Smooth muscle cell (in vitro differentiated cells): Measurements from ENCODE around the gene GPC5. TPM values are rescaled to one million over a fixed set of nuclear protein-coding genes. Genes with fewer than 3 reads are reported as not detected.

ENCODE experiments used
- DNase-seq: peaks from one replicate; lab custom pipeline; 2025; ENCODE audit not compliant: unreplicated experiment; lab: John Stamatoyannopoulos, UW
- H2AFZ ChIP-seq: fragments of 200-600 bp; sonication (generic); 2 replicates; pipeline ENCODE4 v1.6.0; 2016; ENCODE audit warnings: antibody characterized with exemption, low read depth, mild to moderate bottlenecking
- H3F3A ChIP-seq: fragments of 200-600 bp; sonication (generic); 2 replicates; pipeline ENCODE4 v1.6.0; 2017; ENCODE audit warnings: antibody characterized with exemption, low read depth
- H3K27ac ChIP-seq: fragments of 200-600 bp; sonication (generic); 2 replicates; pipeline ENCODE4 v1.5.1; 2016; ENCODE audit warnings: low read depth, mild to moderate bottlenecking
- H3K27me3 ChIP-seq: fragments of 200-600 bp; sonication (generic); 2 replicates; pipeline ENCODE4 v1.6.1; 2016; ENCODE audit warnings: low read depth, mild to moderate bottlenecking
- H3K36me3 ChIP-seq: fragments of 200-600 bp; sonication (generic); 2 replicates; pipeline ENCODE4 v1.5.1; 2016; ENCODE audit warnings: low read depth
- H3K4me1 ChIP-seq: fragments of 200-600 bp; sonication (generic); 2 replicates; pipeline ENCODE4 v1.5.1; 2016; ENCODE audit warnings: low read depth
- H3K4me2 ChIP-seq: fragments of 200-600 bp; sonication (generic); 2 replicates; pipeline ENCODE4 v1.6.0; 2016; ENCODE audit warnings: mild to moderate bottlenecking
- H3K4me3 ChIP-seq: fragments of 200-600 bp; sonication (generic); 2 replicates; pipeline ENCODE4 v1.5.1; 2016; ENCODE audit warnings: mild to moderate bottlenecking
- H3K79me2 ChIP-seq: fragments of 200-600 bp; sonication (generic); 2 replicates; pipeline ENCODE4 v1.6.0; 2016; ENCODE audit warnings: low read depth, mild to moderate bottlenecking
- H3K9ac ChIP-seq: fragments of 200-600 bp; sonication (generic); 2 replicates; pipeline ENCODE4 v1.6.0; 2016; ENCODE audit warnings: low read depth
- H3K9me3 ChIP-seq: fragments of 200-600 bp; sonication (generic); replicated peaks from 2 replicates; pipeline ENCODE4 v1.5.1; 2016; ENCODE audit warnings: low read depth
- H4K20me1 ChIP-seq: fragments of 200-600 bp; sonication (generic); 2 replicates; pipeline ENCODE4 v1.6.0; 2016; ENCODE audit warnings: low read depth
- CTCF ChIP-seq: fragments of 200-600 bp; sonication (generic); IDR thresholded peaks from 2 replicates; pipeline ENCODE4 v1.5.1; 2017; ENCODE audit warnings: borderline replicate concordance, mild to moderate bottlenecking, antibody characterized with exemption; ENCODE audit not compliant: insufficient read depth, poor library complexity, severe bottlenecking
- WGBS: methylation state at CpG from one replicate; pipeline ENCODE4 v1.1.7; 2016; ENCODE audit warnings: low lambda C conversion rate; 5-methylcytosine and 5-hydroxymethylcytosine counted together
- polyA plus RNA-seq: library from polyadenylated mRNA; unstranded; fragments of >200 nt; fragmentation: Nextera tagmentation; extraction: Ambion mirVana; gene quantifications from 2 replicates; pipeline ENCODE4 v1.2.1, GENCODE V29; 2016
- total RNA-seq: library from RNA; depleted of rRNA; stranded (reverse); fragments of >200 nt; gene quantifications from 2 replicates; pipeline ENCODE4 v1.2.3, GENCODE V29; 2014

GPC5 gene
- total and polyA plus RNA-seq, 2 experiments from 2014 or later: 0.99 to 1.0 TPM

- Histone ChIP-seq H3K9ac (no peak overlapping the region), H3K9me3 (no peaks in the 10 kb centered on the region), H3K27ac (no peak overlapping the region), H3F3A (no peaks in the 10 kb centered on the region), H4K20me1 (no peaks in the 10 kb centered on the region), H2AFZ (no peak overlapping the region), H3K4me1 (no peaks in the 10 kb centered on the region), H3K36me3 (no peaks in the 10 kb centered on the region), H3K4me2 (no peak overlapping the region), H3K27me3 (no peaks in the 10 kb centered on the region), H3K79me2 (no peaks in the 10 kb centered on the region), H3K4me3 (no peak overlapping the region)
- DNase-seq: no peak
- 31% methylated on average over 5 of the region's 5 CpGs for WGBS
- no peak for TF ChIP-seq CTCF
Observed at GRCh38 chr13:92590503-92590908, 1192.1 kb downstream of the GPC5 start.

GRCh38 chr13:92591117-92591516 is 1192.7 kb downstream of the GPC5 start:
- no peak for DNase-seq
- WGBS: 74% methylated on average over 5 of the region's 5 CpGs

GRCh38 chr13:92592757-92593156 is 1194.3 kb downstream of the GPC5 start:
- no peaks in the 10 kb centered on the region for H3K79me2 ChIP-seq
- no peak overlapping the region for H3K27ac ChIP-seq
- no peaks in the 10 kb centered on the region for H3K27me3 ChIP-seq
- H3F3A ChIP-seq: no peaks in the 10 kb centered on the region
- H4K20me1 ChIP-seq: no peaks in the 10 kb centered on the region
- H3K4me2 ChIP-seq: no peak overlapping the region
- TF ChIP-seq CTCF: no peak
- 85% methylated on average over 7 of the region's 7 CpGs for WGBS
- DNase-seq: no peak
- no peaks in the 10 kb centered on the region for H3K9me3 ChIP-seq
- H3K9ac ChIP-seq: no peak overlapping the region
- no peaks in the 10 kb centered on the region for H3K4me1 ChIP-seq
- H3K4me3 ChIP-seq: no peak overlapping the region
- H3K36me3 ChIP-seq: no peaks in the 10 kb centered on the region
- no peak overlapping the region for H2AFZ ChIP-seq

More at GRCh38 chr13:92591117-92591516, 1192.7 kb downstream of the GPC5 start:
- no peak for TF ChIP-seq CTCF
- Histone ChIP-seq H3K27ac (no peak overlapping the region), H3F3A (no peaks in the 10 kb centered on the region), H3K4me3 (no peak overlapping the region), H3K9me3 (no peaks in the 10 kb centered on the region), H2AFZ (no peak overlapping the region), H4K20me1 (no peaks in the 10 kb centered on the region), H3K4me2 (no peak overlapping the region), H3K27me3 (no peaks in the 10 kb centered on the region), H3K36me3 (no peaks in the 10 kb centered on the region), H3K4me1 (no peaks in the 10 kb centered on the region), H3K79me2 (no peaks in the 10 kb centered on the region), H3K9ac (no peak overlapping the region)

- peak overlapping the region; percentile 6 for H2AFZ ChIP-seq
- no peaks in the 10 kb centered on the region for H3K79me2 ChIP-seq
- no peak for DNase-seq
- 26% methylated on average over 1 of the region's 1 CpG for WGBS
- no peaks in the 10 kb centered on the region for H3K36me3 ChIP-seq
- H3K4me3 ChIP-seq: no peak overlapping the region
- no peak overlapping the region for H3K9ac ChIP-seq
- H3F3A ChIP-seq: no peaks in the 10 kb centered on the region
- H3K27me3 ChIP-seq: no peaks in the 10 kb centered on the region
- TF ChIP-seq CTCF: no peak
- peak overlapping the region; percentile 34 for H3K4me2 ChIP-seq
- H3K4me1 ChIP-seq: no peaks in the 10 kb centered on the region
- no peaks in the 10 kb centered on the region for H4K20me1 ChIP-seq
- no peaks in the 10 kb centered on the region for H3K9me3 ChIP-seq
- H3K27ac ChIP-seq: peak overlapping the region; percentile 40
Observed at GRCh38 chr13:92602560-92602959, 1204.1 kb downstream of the GPC5 start.
